HFFc6 (cell line): Measurements from ENCODE around the gene SHISAL2B. TPM values are rescaled to one million over a fixed set of nuclear protein-coding genes. Genes with fewer than 3 reads are reported as not detected.

Experiments used
- DNase-seq: peaks from one replicate; pipeline ENCODE4 v3.0.0-alpha.2; 2018
- H3K27ac Mint-ChIP-seq: 2 replicates; pipeline ENCODE4 v1.8.0; 2020; ENCODE audit warnings: mild to moderate bottlenecking, mixed read lengths
- H3K27me3 Mint-ChIP-seq: 2 replicates; pipeline ENCODE4 v1.8.0; 2021; ENCODE audit warnings: mild to moderate bottlenecking, moderate library complexity, mixed read lengths; ENCODE audit not compliant: insufficient read depth
- H3K36me3 Mint-ChIP-seq: 2 replicates; pipeline ENCODE4 v1.8.0; 2021; ENCODE audit warnings: low read depth, mixed read lengths
- H3K4me1 Mint-ChIP-seq: 2 replicates; pipeline ENCODE4 v1.8.0; 2020; ENCODE audit warnings: low read depth, mixed read lengths
- H3K4me3 Mint-ChIP-seq: 2 replicates; pipeline ENCODE4 v1.8.0; 2020; ENCODE audit warnings: mild to moderate bottlenecking, moderate library complexity, mixed read lengths
- H3K9me3 Mint-ChIP-seq: 2 replicates; pipeline ENCODE4 v1.8.0; 2020; ENCODE audit warnings: mild to moderate bottlenecking, mixed read lengths
- CTCF ChIP-seq: fragments of 200-600 bp; sonication (generic); IDR thresholded peaks from 2 replicates; pipeline ENCODE4 v1.5.0; 2021; ENCODE audit warnings: antibody characterized with exemption, mild to moderate bottlenecking
- total RNA-seq, 6 experiments: library from RNA; stranded (reverse); fragmentation: NEBNext Ultra II Directional; extraction: Animal tissue kit (Norgen Biotek cat#: 25700); gene quantifications; 2 replicates in 1 of 6; 3 replicates in 5 of 6; pipeline ENCODE4 v1.2.3, GENCODE V29; 2021

Gene SHISAL2B
- total RNA-seq, 6 experiments from 2014 or later = not detected

DNA sequence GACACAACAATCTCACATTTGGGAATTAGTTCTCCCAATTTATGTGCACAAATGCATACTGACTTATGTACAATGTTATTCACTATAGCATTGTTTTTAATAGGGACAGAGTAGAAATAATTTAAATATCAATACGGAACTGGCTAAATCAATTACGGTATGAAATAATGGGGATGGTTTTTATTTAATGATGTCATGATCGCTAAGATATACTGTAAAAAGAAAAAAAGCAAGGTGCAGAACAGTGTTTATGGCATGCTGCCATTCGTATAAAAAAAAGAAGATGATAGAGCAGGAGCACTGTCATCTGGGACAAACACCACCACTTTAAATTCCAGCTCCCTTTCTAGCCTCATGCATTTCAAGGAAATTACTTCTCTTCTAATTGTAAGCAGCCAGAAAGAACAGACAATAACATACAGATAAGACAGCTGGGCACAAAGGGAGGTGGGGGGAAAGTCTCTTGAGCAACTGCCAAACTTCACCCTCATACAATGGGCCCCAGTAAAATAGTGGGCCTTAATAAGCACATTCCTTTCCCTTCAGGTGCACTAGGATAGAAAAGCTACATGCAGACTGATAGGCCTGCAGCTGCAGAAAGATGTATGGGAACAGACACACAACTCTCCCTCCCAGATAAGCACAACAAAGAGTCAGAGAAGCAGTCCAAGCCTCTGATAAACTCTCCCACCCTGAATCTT lies 69.8 kb downstream of the SHISAL2B start:
- 0 out of 2 replicates have a peak, but pooled peaks cover 3% of the 10 kb centered on the region for H3K36me3 Mint-ChIP-seq
- no peak for DNase-seq
- no peak overlapping the region for H3K27ac Mint-ChIP-seq
- TF ChIP-seq CTCF = no peak
- H3K9me3 Mint-ChIP-seq = no peaks in the 10 kb centered on the region
- no peaks in the 10 kb centered on the region; the same call in 1 of the 2 replicates for H3K27me3 Mint-ChIP-seq
- H3K4me3 Mint-ChIP-seq = no peak overlapping the region
- peaks cover 7% of the 10 kb centered on the region; the same call in 1 of the 2 replicates for H3K4me1 Mint-ChIP-seq

DNA sequence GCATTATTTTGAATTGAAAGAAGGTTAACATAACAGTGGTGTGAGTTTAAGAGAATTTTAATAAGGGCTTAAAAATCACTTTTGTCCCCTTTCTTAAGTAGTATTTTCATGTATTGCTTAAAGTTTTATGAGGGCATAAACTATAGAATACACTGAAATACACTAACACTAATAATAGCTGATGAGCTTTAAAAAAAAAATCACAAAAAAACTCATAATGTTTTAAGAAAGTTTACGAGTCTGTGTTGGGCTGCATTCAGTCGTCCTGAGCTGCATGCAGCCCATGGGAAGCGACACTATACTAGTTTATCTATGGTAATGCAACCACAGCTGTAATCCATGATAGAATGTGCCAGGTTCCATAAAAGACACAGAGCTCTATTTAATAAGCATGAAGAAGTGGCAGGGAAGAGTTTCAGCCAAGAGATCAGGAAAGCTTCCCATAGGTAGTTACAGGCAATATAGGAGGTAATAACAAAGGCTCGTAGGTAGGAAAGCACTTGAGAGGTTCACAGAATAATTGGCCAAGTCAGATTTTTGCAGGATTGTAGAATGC lies 73.7 kb downstream of the SHISAL2B start:
- Mint-ChIP-seq H3K4me1 (peaks cover 20% of the 10 kb centered on the region), H3K27me3 (no peaks in the 10 kb centered on the region; the same call in 1 of the 2 replicates), H3K4me3 (no peak overlapping the region), H3K27ac (no peak overlapping the region), H3K36me3 (peaks cover 6% of the 10 kb centered on the region), H3K9me3 (no peaks in the 10 kb centered on the region)
- no peak for TF ChIP-seq CTCF
- no peak for DNase-seq

DNA sequence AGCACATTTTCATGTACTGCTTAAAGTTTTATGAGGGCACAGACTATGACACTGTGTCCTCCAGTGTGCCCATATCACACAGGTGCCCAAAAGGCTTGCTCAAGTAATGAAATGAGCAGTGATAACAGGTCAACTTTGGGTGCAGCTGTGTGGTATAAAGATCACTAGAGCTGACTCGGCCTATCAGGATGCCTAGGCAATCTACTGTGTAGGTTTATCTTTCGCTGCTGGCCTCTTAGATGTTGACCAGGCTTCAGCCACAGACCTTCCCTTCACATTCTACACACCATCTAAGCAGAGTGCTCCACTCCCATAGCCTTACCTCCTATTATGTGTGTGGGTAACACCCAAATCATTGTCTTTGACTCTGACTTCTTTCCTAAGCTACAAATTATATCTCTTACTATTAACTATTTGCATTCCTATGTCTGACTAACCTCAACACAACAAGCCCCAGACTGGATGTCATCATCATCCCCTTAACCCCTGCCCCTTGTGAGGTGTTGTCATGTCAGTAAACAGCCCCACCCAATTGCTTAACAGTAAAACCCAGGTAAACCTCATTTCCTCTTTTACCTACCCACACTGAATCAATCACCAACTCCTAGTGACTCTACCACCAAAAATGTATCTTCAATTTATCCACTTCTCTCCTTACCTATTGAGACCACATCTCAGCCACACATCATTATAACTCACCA lies 75.7 kb downstream of the SHISAL2B start:
- H3K27ac Mint-ChIP-seq = peak overlapping the region; percentile 10; the same call in 1 of the 2 replicates
- no peaks in the 10 kb centered on the region; the same call in 1 of the 2 replicates for H3K27me3 Mint-ChIP-seq
- TF ChIP-seq CTCF = no peak
- H3K36me3 Mint-ChIP-seq = peaks cover 6% of the 10 kb centered on the region
- no peak overlapping the region for H3K4me3 Mint-ChIP-seq
- H3K4me1 Mint-ChIP-seq = peaks cover 38% of the 10 kb centered on the region
- no peaks in the 10 kb centered on the region for H3K9me3 Mint-ChIP-seq
- DNase-seq = no peak

GRCh38 chr5:64766941-64767340 lies 76.6 kb downstream of the SHISAL2B start:
- peak overlapping the region; percentile 22; the same call in 1 of the 2 replicates for H3K27ac Mint-ChIP-seq
- peak overlapping the region; percentile 98 for H3K4me3 Mint-ChIP-seq
- H3K27me3 Mint-ChIP-seq = no peaks in the 10 kb centered on the region; the same call in 1 of the 2 replicates
- no peaks in the 10 kb centered on the region for H3K9me3 Mint-ChIP-seq
- H3K36me3 Mint-ChIP-seq = peaks cover 6% of the 10 kb centered on the region
- no peak for TF ChIP-seq CTCF
- DNase-seq = no peak
- H3K4me1 Mint-ChIP-seq = peaks cover 42% of the 10 kb centered on the region

Other genes with a start within 250 kb of the SHISAL2B start
- gene RGS7BP, start 184.5 kb upstream of the SHISAL2B start, total RNA-seq = not detected
- gene SREK1IP1, start 78.2 kb downstream of the SHISAL2B start, total RNA-seq = 10 to 100 TPM; 20.8 to 24.5 (median 22.6) TPM
- 10 to 100 TPM; 19.6 to 29.9 (median 25.4) TPM for gene CWC27, start 78.4 kb downstream of the SHISAL2B start, total RNA-seq